K562 (cell line): Measurements from ENCODE around the gene SLC39A11. TPM values are rescaled to one million over a fixed set of nuclear protein-coding genes. Genes with fewer than 3 reads are reported as not detected.

ENCODE experiments used
- ATAC-seq: fragments of 200-7000 bp; cut with Tn5 transposase; 3 replicates; pipeline ENCODE4 v1.9.1; 2020; ENCODE audit warnings: moderate library complexity
- BruUV-seq: library from RNA; stranded (reverse); fragments of 400-500 nt; replicated peaks from 2 replicates; lab custom pipeline; 2021; lab: Mats Ljungman, UMichigan
- CTCF ChIA-PET: fragments of 300-600 bp; formaldehyde crosslinking; extraction: SDS; loops from one replicate; lab custom pipeline; 2021; ENCODE audit warnings: low intra/inter-chr PET ratio; lab: Yijun Ruan, JAX
- POLR2A ChIA-PET: fragments of 300-600, 350-650 bp; sonication (Branson Sonifier 250); formaldehyde crosslinking; extraction: SDS; loops from one replicate; lab custom pipeline; 2021; ENCODE audit warnings: antibody characterized with exemption, inconsistent platforms; lab: Yijun Ruan, JAX
- DNase-seq, 4 experiments: peaks; one replicate each; pipeline versions ENCODE4 v3.0.0 to v3.0.0-alpha.2; 2011 to 2018; ENCODE audit warnings: low spot score in 3 of 4, mixed read lengths in 3 of 4; ENCODE audit errors: extremely low read depth in 1 of 4
- FAIRE-seq: peaks from 2 replicates; lab custom pipeline; 2011; peaks lifted over from hg19 to GRCh38; lab: Jason Lieb, UNC
- H2AFZ ChIP-seq: 2 replicates; pipeline ENCODE4 v1.6.0; 2011; ENCODE audit warnings: low read depth, low read length, control low read depth, inconsistent platforms
- H3K27ac ChIP-seq: fragments of 200-600 bp; 3 replicates; pipeline ENCODE4 v1.8.0; 2011; ENCODE audit warnings: low read depth, mild to moderate bottlenecking, control low read depth, inconsistent platforms, low read length, moderate library complexity, mixed read lengths; ENCODE audit errors: extremely low read depth
- H3K27me3 ChIP-seq, 2 experiments: fragments of 300-600 bp in 1 of 2; 2 replicates in 1 of 2; 3 replicates in 1 of 2; pipeline versions ENCODE4 v1.6.0 to v1.8.0; 2011; ENCODE audit warnings: inconsistent platforms in 2 of 2, low read length in 2 of 2, mild to moderate bottlenecking in 1 of 2, mixed read lengths in 1 of 2, moderate library complexity in 1 of 2; ENCODE audit not compliant: control insufficient read depth in 2 of 2, insufficient read depth in 2 of 2
- H3K36me3 ChIP-seq: fragments of 300-600 bp; 3 replicates; pipeline ENCODE4 v1.8.0; 2011; ENCODE audit warnings: mild to moderate bottlenecking, low read length, inconsistent platforms; ENCODE audit not compliant: control insufficient read depth, insufficient read depth
- H3K4me1 ChIP-seq, 2 experiments: fragments of 200-600 bp in 1 of 2; replicated peaks in 1 of 2; 2 replicates in 1 of 2; 3 replicates in 1 of 2; pipeline versions ENCODE4 v1.5.1 to v1.8.0; 2011; ENCODE audit warnings: inconsistent platforms in 2 of 2, low read length in 2 of 2, mild to moderate bottlenecking in 1 of 2, mixed read lengths in 1 of 2, moderate library complexity in 1 of 2; ENCODE audit not compliant: control insufficient read depth in 2 of 2, insufficient read depth in 2 of 2
- H3K4me2 ChIP-seq: 2 replicates; pipeline ENCODE4 v1.6.1; 2011; ENCODE audit warnings: low read length, control low read depth, inconsistent platforms, mixed read lengths; ENCODE audit not compliant: insufficient read depth
- H3K4me3 ChIP-seq: fragments of 200-600 bp; sonication (generic), shearing (Covaris generic); 2 replicates; pipeline ENCODE4 v1.5.1; 2016; ENCODE audit warnings: control low read depth, inconsistent platforms
- H3K79me2 ChIP-seq: fragments of 200-600 bp; 3 replicates; pipeline ENCODE4 v1.8.0; 2011; ENCODE audit warnings: low read length, inconsistent platforms; ENCODE audit not compliant: control insufficient read depth, insufficient read depth
- H3K9ac ChIP-seq, 2 experiments: 2 replicates each; pipeline versions ENCODE4 v1.6.0 to v1.6.1; 2011; ENCODE audit warnings: low read depth in 2 of 2, low read length in 2 of 2, control low read depth in 1 of 2, inconsistent platforms in 1 of 2, mild to moderate bottlenecking in 1 of 2, mixed read lengths in 1 of 2; ENCODE audit not compliant: insufficient read depth in 1 of 2
- H3K9me1 ChIP-seq: one replicate; pipeline ENCODE4 v1.6.0; 2011; ENCODE audit warnings: inconsistent platforms, mild to moderate bottlenecking, low read length, moderate library complexity; ENCODE audit not compliant: control insufficient read depth, insufficient read depth
- H3K9me3 ChIP-seq: replicated peaks from 2 replicates; pipeline ENCODE4 v1.5.1; 2011; ENCODE audit warnings: low read depth, low read length, inconsistent platforms; ENCODE audit not compliant: control insufficient read depth, insufficient read depth
- H4K20me1 ChIP-seq: replicated peaks from 2 replicates; pipeline ENCODE4 v1.6.1; 2011; ENCODE audit warnings: low read length, inconsistent platforms, mixed read lengths; ENCODE audit not compliant: control insufficient read depth, insufficient read depth
- MBD2 ChIP-seq: sonication (generic); IDR thresholded peaks from 2 replicates; pipeline ENCODE4 v1.6.1; 2016; ENCODE audit warnings: low read depth, borderline replicate concordance
- NFXL1 ChIP-seq: fragments of 450-650 bp; formaldehyde crosslinking; IDR thresholded peaks from 2 replicates; pipeline ENCODE4 v1.4.0; 2021; ENCODE audit warnings: mild to moderate bottlenecking
- PURB ChIP-seq: sonication (generic); formaldehyde crosslinking; IDR thresholded peaks from 2 replicates; pipeline ENCODE4 v1.9.0; 2021; ENCODE audit warnings: low read depth, mild to moderate bottlenecking, missing genetic modification reagents
- TCF7L2 ChIP-seq: fragments of 150-350 bp; IDR thresholded peaks from 2 replicates; pipeline ENCODE4 v1.6.1; 2016; ENCODE audit warnings: low read depth, mild to moderate bottlenecking, low read length, moderate library complexity
- YBX1 ChIP-seq: fragments of 450-650 bp; IDR thresholded peaks from 2 replicates; pipeline ENCODE4 v1.7.1; 2016; ENCODE audit warnings: mild to moderate bottlenecking
- ZBTB17 ChIP-seq: fragments of 450-650 bp; formaldehyde crosslinking; IDR thresholded peaks from 2 replicates; pipeline ENCODE4 v1.4.0; 2020; ENCODE audit warnings: mild to moderate bottlenecking
- ZNF224 ChIP-seq: sonication (generic); formaldehyde crosslinking; IDR thresholded peaks from 2 replicates; pipeline ENCODE4 v1.8.0; 2022; ENCODE audit warnings: mild to moderate bottlenecking, missing genetic modification reagents
- ZNF263 ChIP-seq: sonication (generic); formaldehyde crosslinking; IDR thresholded peaks from 2 replicates; pipeline ENCODE4 v1.8.0; 2022; ENCODE audit warnings: mild to moderate bottlenecking, missing genetic modification reagents, borderline replicate concordance
- ZNF79 ChIP-seq: fragments of 250-450 bp; sonication (Bioruptor Pico); IDR thresholded peaks from 2 replicates; pipeline ENCODE4 v1.4.0; 2020; ENCODE audit warnings: low read depth, mild to moderate bottlenecking, moderate library complexity
- WGBS: fragments of 100-300 bp; shearing (Covaris generic); methylation state at CpG from one replicate; pipeline ENCODE4 v1.1.6; 2016; ENCODE audit warnings: low coverage, mixed read lengths; ENCODE audit not compliant: insufficient coverage; ENCODE audit errors: missing lambda C conversion rate; 5-methylcytosine and 5-hydroxymethylcytosine counted together
- in situ Hi-C: fragments of 300-500 bp; cut with MboI; formaldehyde crosslinking; loops from 4 replicates; pipeline ENCODE4 v1.15.0; 2018; ENCODE audit warnings: inconsistent platforms, mixed read lengths
- intact Hi-C: fragments of 100-400 bp; cut with micrococcal nuclease; formaldehyde crosslinking; loops from 2 replicates; pipeline ENCODE4 v1.14.2; 2022
- polyA plus RNA-seq, 8 experiments: library from polyadenylated mRNA; depleted of rRNA in 4 of 8; stranded (reverse) in 5 of 8; unstranded in 3 of 8; fragments of >200 nt; fragmentation: Nextera tagmentation in 2 of 8; fragmentation: Illumina TruSeq in 1 of 8; extraction: Ambion mirVana in 2 of 8; extraction: Trizol in 1 of 8; gene quantifications; 2 replicates each; pipeline versions ENCODE4 v1.2.1 to v1.2.3, GENCODE V29; 2011 to 2014; ENCODE audit warnings: inconsistent platforms in 1 of 8, missing spikeins in 1 of 8
- total RNA-seq, 7 experiments: library from RNA; depleted of rRNA in 6 of 7; stranded (reverse); fragments of >200 nt in 6 of 7; fragmentation: Illumina TruSeq in 2 of 7; extraction: Trizol in 2 of 7; gene quantifications; 2 replicates each; pipeline versions ENCODE4 v1.2.1 to v1.2.3, GENCODE V29; 2011 to 2021; ENCODE audit warnings: low replicate concordance in 1 of 7
- TF ChIP-seq, protein P1 (sequence below): sonication (generic); formaldehyde crosslinking; IDR thresholded peaks from 2 replicates; pipeline ENCODE4 v1.9.0; 2022; ENCODE audit warnings: mild to moderate bottlenecking, missing genetic modification reagents
- TF ChIP-seq, protein P2 (sequence below), 2 experiments: IDR thresholded peaks in 1 of 2; conservative IDR thresholded peaks in 1 of 2; 2 replicates each; pipeline ENCODE4 v1.6.1; 2016; ENCODE audit warnings: low read depth in 2 of 2, mild to moderate bottlenecking in 1 of 2, missing compliant biosample characterization in 1 of 2, missing genetic modification characterization in 1 of 2, moderate library complexity in 1 of 2
- TF ChIP-seq, protein P3 (sequence below): fragments of 450-650 bp; formaldehyde crosslinking; IDR thresholded peaks from 2 replicates; pipeline ENCODE4 v1.4.0; 2020; ENCODE audit warnings: mild to moderate bottlenecking, moderate library complexity
- TF ChIP-seq, protein P4 (sequence below): fragments of 250-450 bp; sonication (Bioruptor Pico); IDR thresholded peaks from 2 replicates; pipeline ENCODE4 v1.5.0; 2020; ENCODE audit warnings: mild to moderate bottlenecking, borderline replicate concordance
- TF ChIP-seq, protein P5 (sequence below): IDR thresholded peaks from 2 replicates; pipeline ENCODE4 v1.6.1; 2012; ENCODE audit warnings: low read depth, low read length, improper control_type of control experiment, borderline replicate concordance

SLC39A11 gene
- total and polyA plus RNA-seq, 9 of the 15 experiments (the other 6 are each of a cell fraction or from before 2014, with no cell fraction given) = 10.5 to 26.4 (median 13.4) TPM

DNA sequence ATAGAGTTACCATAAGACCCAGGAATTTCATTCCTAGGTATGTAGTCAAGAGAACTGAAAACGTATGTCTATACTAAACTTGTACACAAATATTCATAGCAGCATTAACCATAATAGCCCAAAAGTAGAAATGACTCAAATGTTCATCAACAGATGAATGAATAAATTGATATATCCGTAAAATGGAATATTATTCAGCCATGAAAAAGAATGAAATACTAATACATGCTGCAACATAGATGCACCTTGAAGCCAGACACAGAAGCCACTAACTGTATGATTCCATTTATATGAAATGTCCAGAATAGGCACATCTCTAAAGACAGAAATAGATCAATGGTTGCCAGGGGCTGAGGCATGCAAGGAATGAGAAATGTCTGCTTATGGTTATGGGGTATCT is 484.1 kb downstream of the SLC39A11 start:
- H3K4me2 ChIP-seq = no peak overlapping the region
- H4K20me1 ChIP-seq = no peaks in the 10 kb centered on the region
- no peak for FAIRE-seq
- H3K79me2 ChIP-seq = no peaks in the 10 kb centered on the region
- H3K9me1 ChIP-seq = no peaks in the 10 kb centered on the region
- H3K9me3 ChIP-seq = no peaks in the 10 kb centered on the region
- no peak overlapping the region for H3K27ac ChIP-seq
- intact Hi-C loops = no loop called here
- POLR2A ChIA-PET = no interaction called here
- no peaks in the 10 kb centered on the region for H3K36me3 ChIP-seq
- CTCF ChIA-PET = no interaction called here
- H3K9ac ChIP-seq = no peak overlapping the region
- no peaks in the 10 kb centered on the region for H3K4me1 ChIP-seq
- H2AFZ ChIP-seq = no peak overlapping the region
- TF ChIP-seq, protein P1, sequence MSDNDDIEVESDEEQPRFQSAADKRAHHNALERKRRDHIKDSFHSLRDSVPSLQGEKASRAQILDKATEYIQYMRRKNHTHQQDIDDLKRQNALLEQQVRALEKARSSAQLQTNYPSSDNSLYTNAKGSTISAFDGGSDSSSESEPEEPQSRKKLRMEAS (CRISPR knock-in tag) = no peak
- TF ChIP-seq, protein P2, sequence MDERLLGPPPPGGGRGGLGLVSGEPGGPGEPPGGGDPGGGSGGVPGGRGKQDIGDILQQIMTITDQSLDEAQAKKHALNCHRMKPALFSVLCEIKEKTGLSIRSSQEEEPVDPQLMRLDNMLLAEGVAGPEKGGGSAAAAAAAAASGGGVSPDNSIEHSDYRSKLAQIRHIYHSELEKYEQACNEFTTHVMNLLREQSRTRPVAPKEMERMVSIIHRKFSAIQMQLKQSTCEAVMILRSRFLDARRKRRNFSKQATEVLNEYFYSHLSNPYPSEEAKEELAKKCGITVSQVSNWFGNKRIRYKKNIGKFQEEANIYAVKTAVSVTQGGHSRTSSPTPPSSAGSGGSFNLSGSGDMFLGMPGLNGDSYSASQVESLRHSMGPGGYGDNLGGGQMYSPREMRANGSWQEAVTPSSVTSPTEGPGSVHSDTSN (CRISPR knock-in tag; IDR thresholded peaks at IDR 0.05; ENCODE audit: low read depth) = no peak
- TF ChIP-seq, protein P2 (tag; conservative IDR thresholded peaks at IDR 0.05; ENCODE audit: low read depth) = no peak
- TF ChIP-seq, protein P3, sequence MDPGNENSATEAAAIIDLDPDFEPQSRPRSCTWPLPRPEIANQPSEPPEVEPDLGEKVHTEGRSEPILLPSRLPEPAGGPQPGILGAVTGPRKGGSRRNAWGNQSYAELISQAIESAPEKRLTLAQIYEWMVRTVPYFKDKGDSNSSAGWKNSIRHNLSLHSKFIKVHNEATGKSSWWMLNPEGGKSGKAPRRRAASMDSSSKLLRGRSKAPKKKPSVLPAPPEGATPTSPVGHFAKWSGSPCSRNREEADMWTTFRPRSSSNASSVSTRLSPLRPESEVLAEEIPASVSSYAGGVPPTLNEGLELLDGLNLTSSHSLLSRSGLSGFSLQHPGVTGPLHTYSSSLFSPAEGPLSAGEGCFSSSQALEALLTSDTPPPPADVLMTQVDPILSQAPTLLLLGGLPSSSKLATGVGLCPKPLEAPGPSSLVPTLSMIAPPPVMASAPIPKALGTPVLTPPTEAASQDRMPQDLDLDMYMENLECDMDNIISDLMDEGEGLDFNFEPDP (CRISPR knock-in tag) = no peak
- TF ChIP-seq TCF7L2 (no peak), ZNF224 (CRISPR knock-in tag) (no peak), PURB (CRISPR knock-in tag) (no peak), ZNF79 (no peak), YBX1 (no peak), MBD2 (no peak), ZBTB17 (CRISPR knock-in tag) (no peak), NFXL1 (CRISPR knock-in tag) (no peak), ZNF263 (CRISPR knock-in tag) (no peak)
- TF ChIP-seq, protein P4, sequence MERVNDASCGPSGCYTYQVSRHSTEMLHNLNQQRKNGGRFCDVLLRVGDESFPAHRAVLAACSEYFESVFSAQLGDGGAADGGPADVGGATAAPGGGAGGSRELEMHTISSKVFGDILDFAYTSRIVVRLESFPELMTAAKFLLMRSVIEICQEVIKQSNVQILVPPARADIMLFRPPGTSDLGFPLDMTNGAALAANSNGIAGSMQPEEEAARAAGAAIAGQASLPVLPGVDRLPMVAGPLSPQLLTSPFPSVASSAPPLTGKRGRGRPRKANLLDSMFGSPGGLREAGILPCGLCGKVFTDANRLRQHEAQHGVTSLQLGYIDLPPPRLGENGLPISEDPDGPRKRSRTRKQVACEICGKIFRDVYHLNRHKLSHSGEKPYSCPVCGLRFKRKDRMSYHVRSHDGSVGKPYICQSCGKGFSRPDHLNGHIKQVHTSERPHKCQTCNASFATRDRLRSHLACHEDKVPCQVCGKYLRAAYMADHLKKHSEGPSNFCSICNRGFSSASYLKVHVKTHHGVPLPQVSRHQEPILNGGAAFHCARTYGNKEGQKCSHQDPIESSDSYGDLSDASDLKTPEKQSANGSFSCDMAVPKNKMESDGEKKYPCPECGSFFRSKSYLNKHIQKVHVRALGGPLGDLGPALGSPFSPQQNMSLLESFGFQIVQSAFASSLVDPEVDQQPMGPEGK = no peak
- TF ChIP-seq, protein P5, sequence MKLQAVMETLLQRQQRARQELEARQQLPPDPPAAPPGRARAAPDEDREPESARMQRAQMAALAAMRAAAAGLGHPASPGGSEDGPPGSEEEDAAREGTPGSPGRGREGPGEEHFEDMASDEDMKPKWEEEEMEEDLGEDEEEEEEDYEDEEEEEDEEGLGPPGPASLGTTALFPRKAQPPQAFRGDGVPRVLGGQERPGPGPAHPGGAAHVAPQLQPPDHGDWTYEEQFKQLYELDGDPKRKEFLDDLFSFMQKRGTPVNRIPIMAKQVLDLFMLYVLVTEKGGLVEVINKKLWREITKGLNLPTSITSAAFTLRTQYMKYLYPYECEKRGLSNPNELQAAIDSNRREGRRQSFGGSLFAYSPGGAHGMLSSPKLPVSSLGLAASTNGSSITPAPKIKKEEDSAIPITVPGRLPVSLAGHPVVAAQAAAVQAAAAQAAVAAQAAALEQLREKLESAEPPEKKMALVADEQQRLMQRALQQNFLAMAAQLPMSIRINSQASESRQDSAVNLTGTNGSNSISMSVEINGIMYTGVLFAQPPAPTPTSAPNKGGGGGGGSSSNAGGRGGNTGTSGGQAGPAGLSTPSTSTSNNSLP = no peak
- TF ChIP-seq, all 486 proteins: peak for 0
- in situ Hi-C loops = no loop called here
- DNase-seq (no peak), ATAC-seq (no peak)
- BruUV-seq = no TSS peak
- WGBS = 9% methylated on average over 2 of the region's 2 CpGs
- Histone ChIP-seq H3K4me3 (no peak overlapping the region), H3K27me3 (peaks cover 6 to 18% of the 10 kb centered on the region in 2 experiments; a peak in 3 of 5 replicates)
